Activated T-helper 9 cell treated with anti-CD3 and anti-CD28 coated beads, Interleukin-2, amount 50 U/mL, for 16 hours (primary cell): Measurements from ENCODE around the gene SERPINB3.
"Not testable (repeated sequence)": the region's sequence is repeated elsewhere in the genome, so short reads cannot be mapped to it uniquely, and the experiment has no call there.

Experiments
- DNase-seq: peaks from one replicate; pipeline ENCODE4 v3.0.0-alpha.2; 2020; ENCODE audit warnings: low read depth

SERPINB3 gene

GRCh38 chr18:63661750-63662149 is at the start of gene SERPINB3:
SERPINB3 (minus strand) TSS chr18:63661893; CDS start chr18:63661216, 677 bp downstream.
- DNase-seq: not testable (repeated sequence)

DNA sequence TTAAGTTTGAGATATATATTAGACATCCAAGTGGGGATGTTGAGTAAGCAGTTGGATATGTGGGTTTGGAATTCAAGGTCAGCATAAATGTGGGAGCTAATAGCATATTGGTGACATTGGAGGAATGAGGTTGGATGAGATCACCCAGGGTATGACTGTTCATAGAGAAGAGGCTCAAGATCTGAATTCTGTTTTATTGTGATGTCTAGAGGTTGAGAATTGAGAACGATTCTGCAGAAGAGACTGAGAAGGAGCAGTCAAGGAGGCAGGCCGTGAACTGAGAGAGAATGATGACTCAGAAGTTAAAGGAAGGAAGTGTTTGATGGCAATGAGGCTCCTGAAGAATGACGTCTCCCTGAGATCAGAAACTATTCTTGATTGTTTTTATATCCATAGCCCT is 47.0 kb upstream of the SERPINB3 start:
- DNase-seq: no peak

- DNase-seq: no peak
Observed at GRCh38 chr18:63707816-63708215, 46.1 kb upstream of the SERPINB3 start.

DNA sequence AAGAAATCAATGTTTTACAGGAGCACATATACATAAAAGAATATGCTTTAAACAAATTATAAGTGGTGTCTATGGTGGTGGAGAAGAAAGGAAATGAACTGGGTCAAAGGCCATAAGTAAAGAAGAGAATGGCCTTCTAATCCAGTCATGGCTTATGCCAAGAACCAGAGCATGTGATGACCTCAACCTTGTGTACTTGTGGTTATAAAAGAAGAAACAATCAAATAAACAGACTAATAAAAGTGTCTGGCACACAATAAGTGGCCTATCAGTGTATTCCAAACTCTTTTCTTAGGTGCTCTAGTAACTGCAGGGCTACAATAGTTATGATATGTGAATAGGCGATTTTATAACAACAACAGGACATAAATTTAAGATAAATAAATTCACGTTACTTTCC is 43.7 kb upstream of the SERPINB3 start:
- no peak for DNase-seq

GRCh38 chr18:63702660-63703059 is 41.0 kb upstream of the SERPINB3 start, which contains the start of gene SERPINB11:
SERPINB11 (plus strand) TSS chr18:63702960; CDS start chr18:63710194, 7,234 bp downstream.
- no peak for DNase-seq

DNA sequence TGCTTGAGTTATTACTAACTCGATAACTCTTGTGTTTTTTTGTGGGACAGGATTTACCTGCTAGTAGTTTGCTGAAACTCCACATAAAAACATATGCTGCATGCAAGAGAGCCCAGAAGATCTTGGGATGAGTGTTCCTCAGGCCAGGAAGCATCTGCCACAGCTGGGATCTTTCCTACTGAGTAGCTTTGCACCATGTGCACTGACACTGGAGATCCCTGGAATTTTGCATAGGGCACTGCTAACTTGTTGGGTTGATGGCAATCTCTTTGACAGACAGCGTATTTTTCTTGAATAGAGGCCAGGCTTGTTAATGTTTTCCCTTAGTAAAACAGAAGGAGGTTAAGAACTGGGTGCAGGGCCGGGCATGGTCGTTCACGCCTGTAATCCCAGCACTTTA is 40.3 kb upstream of the SERPINB3 start:
- DNase-seq: no peak

DNA sequence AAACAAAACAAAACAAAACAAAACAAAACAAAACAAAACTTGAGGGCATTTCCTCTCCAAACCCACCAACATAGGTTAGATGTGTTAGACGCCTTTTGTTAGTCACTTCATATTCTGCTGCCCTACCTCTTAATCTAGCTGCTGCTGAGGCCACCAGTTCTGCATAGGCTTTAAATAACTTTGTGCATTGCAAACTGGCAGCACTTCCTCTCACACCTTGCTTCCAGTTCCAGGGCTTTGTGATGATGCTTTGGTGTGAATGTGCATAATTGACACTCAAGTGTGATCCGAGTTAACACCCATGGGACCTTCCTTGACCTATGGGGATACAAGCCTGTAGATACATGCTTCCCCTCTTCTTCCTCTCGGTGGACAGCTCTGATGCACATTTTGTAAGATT is 38.8 kb upstream of the SERPINB3 start:
- DNase-seq: no peak

DNA sequence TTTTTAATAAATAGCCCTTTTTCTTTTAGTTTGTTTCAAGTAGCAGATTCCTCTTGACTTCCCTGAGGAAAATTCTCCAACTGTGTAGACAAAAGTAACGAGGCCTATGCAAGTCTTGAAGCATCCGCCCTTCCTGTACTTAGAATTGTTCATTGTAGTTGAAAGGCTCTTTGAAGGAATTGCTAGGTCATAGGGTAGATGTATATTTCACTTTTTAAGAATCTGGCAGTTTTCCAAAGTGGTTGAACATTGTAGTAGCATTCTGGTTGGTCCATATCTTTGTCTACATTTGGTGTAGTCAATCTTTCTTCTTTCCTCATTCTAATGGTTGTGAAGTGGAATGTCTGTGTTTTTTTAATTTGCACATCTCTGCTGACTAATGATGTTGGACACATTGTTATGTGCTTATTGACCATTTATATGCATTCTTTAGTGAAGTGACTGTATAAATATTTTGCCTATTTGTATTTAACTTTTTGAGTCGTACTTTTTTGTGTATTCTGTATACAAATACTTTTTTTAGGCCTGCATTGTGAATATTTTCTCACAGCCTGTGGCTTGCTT is 35.5 kb upstream of the SERPINB3 start:
- no peak for DNase-seq

DNA sequence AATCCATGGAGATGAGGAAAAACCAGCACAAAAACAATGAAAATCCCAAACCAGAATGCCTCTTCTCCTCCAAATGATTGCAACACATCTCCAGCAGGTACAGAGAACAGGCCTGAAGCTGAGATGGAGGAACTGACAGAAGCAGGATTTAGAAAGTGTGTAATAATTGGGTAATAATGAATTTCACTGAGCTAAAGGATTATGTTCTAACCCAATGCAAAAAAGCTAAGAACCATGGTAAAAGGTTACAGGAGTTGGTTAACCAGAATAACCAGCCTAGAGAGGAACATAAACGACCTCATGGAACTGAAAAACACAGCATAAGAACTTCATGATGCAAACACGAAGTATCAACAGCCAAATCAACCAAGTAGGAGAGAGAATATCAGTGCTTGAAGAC is 27.4 kb upstream of the SERPINB3 start:
- no peak for DNase-seq

DNA sequence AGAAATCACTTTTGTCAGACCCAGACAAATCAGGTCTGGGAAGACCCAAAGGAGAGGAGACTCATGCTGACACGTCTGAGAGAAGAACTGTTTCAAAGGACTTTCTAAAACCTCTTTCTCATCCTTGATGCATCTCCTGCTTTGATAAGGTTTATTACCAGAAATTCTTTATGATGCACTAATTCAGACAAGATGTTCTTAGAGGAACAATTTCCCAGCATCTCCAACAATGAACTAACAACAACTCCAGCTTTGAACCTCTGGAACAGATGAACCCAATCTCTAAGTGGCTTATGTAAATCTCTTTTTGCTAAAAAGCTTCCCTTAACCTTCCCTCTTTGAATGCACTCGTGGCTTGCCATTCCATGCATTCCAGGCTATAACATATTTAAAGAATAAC is 25.2 kb upstream of the SERPINB3 start:
- no peak for DNase-seq

GRCh38 chr18:63684718-63685117 is 23.0 kb upstream of the SERPINB3 start:
- DNase-seq: no peak

DNA sequence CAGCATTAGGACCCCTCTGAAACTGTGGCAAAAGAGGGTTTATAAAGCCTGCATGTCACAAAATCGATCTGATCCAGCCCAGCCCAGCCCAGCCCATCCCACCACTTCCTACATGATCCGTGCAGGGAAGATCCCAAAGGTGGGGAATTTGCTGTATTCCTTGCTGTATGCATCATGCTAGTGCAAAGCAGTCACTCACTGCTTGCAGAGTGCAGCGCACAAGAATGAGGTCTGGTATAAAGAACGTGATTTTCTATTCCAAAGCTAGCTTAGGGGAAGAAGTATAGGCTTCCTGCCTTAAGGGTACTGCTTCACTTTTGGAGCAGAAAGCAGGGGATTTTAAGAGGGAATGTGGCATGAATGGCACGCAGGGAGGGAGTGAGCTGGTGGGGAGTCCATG is 22.2 kb upstream of the SERPINB3 start:
- no peak for DNase-seq

GRCh38 chr18:63683152-63683551 is 21.5 kb upstream of the SERPINB3 start:
- no peak for DNase-seq

GRCh38 chr18:63681449-63682340 is 20.0 kb upstream of the SERPINB3 start:
- DNase-seq: no peak

DNA sequence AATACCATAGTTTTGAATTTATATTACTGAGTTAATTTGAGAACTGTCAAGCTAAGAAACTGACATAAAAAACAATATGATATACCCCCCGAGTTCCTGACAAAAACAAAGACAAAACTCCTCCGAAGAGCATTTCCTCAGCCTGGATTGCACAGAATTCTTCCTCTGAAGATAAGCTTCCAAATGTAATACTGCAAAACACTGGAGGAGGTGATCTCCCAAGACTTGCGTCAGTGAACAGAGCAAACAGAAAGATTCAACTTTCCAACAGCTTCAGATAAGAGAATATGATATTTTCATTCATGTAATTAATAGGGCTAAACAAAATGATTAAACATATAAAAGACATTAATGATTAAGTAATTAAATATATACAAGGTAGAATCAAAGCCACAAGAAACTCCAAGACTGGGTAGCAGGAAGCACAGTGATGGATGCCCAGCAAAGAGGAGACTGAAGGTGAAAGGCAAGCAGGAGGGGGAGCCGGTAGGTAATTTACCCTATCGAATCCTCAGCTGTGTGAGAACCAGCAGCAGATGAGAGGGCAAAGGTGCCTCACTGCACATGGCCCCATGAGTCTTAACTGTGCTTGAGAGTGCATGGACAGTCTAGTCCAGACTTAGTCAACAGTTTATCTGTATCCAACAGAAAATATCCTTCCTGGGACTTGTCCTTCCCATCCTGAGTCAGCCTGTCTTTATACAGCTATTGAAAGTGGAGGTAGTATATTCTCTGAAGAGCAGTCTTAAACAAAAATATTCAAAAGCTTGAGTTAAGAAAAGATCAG is 18.3 kb upstream of the SERPINB3 start:
- DNase-seq: no peak

- no peak for DNase-seq
Observed at GRCh38 chr18:63677500-63678225, 16.0 kb upstream of the SERPINB3 start.

DNA sequence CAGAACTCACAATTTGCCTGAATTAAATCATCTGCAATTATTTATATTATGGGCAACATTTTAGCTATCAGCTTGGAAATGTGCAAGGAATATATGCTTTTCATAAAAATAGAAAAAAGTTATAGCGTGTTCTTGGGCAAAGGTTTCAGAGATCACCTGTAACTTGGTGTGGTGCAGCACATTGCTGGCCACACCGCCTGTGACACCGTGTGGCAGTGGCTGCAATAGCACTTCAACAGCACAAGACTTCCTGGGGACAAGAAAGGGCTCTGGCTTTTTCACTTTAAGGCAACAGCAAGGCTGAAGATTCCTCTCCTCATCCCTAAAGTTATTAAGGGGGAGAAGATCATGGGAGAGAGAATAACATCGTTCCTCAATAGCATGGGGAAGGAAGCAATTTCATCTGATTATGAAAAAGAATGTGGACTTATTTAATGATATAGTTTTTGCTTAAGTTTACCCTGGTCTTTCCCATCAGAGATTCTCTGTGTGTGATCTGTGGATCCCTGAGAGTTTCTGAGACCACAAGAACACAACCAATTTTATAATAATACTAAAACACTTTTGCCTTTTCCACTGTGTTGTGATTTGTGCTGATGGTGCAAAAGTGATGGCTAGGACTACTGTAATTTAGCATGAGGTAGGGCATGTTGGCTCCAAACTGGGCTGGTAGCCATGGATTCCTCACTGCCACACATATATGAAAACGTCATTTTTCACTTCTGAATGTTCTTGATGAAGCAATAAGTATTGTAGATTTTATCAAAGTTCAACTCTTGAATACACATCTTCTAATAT is 15.0 kb upstream of the SERPINB3 start:
- no peak for DNase-seq

DNA sequence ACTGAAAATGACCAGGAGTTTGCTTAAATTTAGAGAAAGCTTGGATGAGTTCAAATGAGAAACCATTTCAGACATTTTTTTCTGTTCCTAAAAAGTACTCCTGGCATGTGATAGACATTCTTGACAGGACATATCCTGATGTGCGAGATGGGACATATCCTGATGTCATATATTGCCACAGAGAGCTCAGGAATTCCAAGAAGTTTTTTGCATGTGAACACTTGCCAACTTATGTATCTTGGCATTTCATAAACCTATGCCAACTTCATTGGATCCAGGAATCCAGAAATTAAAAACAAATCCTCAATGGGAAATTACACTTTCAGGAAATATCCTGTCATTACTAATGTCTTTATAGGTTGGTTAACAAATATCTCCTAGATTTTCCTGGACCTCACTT is 2.9 kb upstream of the SERPINB3 start:
- no peak for DNase-seq

DNA sequence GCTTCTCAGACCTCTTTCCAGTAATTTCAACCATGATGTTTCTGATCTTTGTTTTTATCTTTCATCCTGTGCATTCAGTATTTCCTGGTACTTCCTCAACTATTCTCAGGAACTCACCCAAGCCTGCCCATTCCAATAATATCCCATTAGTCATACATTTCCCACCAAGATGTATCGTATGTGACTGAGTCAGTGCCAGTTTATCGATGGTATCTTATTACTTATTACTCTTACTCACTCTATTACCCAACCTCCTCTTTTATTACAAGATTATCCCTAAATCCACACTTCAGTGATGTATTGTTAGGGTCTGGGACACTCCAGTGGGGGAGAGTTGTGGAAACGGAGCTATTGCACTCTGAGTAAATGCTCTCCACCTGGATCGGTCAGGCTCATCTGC is 2.8 kb downstream of the SERPINB3 start:
- DNase-seq: not testable (repeated sequence)

DNA sequence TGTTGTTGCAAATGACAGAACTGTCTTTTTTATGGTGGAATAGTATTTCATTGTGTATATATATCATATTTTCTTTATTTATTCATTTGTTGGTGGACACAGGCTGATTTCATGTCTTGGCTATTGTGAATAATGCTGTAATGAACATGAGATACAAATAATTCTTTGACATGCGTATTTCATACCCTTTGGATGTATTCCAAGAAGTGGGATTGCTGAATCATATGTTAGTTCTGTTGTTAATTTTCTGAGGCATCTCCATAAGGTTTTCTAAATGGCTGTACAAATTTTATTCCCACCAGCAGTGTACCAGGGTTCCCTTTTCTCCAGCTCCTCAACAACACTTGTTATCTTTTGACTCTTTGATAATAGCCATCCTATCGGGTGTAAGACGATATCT is 11.4 kb downstream of the SERPINB3 start:
- not testable (repeated sequence) for DNase-seq

DNA sequence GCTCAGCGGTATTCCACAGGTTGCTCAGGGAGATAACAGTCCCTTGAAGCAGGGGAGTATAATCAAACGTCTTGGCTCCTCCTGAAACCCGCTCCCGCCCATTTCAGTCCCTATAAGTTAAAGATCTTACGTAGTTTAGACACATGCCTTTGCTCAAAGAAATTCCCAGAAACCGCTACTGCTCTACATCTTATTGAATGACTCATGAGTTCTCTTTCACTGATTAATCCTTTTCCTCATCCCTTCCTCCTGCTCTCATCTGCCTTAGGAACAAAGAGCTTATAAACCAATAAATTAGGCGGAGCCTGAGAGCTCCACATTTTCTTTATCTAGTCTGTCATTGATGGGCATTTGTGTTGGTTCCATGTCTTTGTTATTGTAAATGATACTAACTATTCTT is 13.5 kb downstream of the SERPINB3 start:
- DNase-seq: no peak
